Measurements from ENCODE around the gene ARSI.

Gene ARSI

DNA sequence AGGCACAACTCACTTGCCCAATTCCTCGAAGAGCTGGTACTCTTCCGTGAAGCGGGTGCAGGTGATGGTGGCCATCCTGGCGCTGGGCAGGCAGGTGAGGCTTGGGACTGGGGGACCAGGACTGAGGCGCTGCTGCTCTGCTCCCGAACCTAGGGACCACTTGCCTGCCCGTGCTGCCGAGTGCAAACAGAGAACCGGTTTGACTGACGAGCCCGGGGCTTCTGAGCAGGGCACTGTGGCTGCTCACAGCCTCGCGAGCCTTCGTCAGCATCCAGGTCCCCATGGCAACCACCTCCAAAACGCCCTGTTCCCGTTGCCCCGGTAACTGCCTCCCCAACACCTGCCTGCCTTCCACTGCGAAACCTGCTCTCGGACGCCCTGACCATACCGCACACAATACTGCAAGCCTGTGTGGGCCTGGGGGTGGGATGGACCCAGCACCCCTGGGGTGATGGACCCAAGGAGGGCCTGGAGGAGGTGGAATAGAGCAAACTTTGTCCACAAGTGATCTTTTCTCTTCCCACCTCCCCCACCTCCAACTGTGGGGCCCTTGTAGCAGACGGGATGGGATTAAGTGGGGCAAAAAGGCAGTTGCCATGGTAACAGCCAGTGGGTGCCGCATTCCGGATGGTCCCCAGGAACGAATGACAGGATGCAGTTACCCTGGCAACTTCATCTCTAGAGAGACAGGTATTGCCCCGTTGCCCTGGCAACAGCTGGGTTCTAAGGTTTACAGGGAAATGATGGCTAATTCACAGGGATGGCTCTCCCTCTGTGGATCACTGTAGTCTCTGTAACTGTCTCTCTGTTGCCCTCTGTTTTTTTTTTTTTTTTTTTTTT, 12.9 kb downstream of the ARSI start, which contains the start of gene CAMK2A:
Gene CAMK2A (minus strand): TSS at position 223 of the 840 bp plus-strand sequence. CDS start 148 bp downstream, at position 75.
- no peak within 1 kb of the TSS for H3K4me3 ChIP-seq (ENCODE audit: low read depth, low read length)
- TF ChIP-seq, protein P1, sequence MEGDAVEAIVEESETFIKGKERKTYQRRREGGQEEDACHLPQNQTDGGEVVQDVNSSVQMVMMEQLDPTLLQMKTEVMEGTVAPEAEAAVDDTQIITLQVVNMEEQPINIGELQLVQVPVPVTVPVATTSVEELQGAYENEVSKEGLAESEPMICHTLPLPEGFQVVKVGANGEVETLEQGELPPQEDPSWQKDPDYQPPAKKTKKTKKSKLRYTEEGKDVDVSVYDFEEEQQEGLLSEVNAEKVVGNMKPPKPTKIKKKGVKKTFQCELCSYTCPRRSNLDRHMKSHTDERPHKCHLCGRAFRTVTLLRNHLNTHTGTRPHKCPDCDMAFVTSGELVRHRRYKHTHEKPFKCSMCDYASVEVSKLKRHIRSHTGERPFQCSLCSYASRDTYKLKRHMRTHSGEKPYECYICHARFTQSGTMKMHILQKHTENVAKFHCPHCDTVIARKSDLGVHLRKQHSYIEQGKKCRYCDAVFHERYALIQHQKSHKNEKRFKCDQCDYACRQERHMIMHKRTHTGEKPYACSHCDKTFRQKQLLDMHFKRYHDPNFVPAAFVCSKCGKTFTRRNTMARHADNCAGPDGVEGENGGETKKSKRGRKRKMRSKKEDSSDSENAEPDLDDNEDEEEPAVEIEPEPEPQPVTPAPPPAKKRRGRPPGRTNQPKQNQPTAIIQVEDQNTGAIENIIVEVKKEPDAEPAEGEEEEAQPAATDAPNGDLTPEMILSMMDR (IDR thresholded peaks at IDR 0.05; ENCODE audit: low read depth, low read length, missing control alignments): no peak
- no peak for DNase-seq (ENCODE audit: low read depth)

DNA sequence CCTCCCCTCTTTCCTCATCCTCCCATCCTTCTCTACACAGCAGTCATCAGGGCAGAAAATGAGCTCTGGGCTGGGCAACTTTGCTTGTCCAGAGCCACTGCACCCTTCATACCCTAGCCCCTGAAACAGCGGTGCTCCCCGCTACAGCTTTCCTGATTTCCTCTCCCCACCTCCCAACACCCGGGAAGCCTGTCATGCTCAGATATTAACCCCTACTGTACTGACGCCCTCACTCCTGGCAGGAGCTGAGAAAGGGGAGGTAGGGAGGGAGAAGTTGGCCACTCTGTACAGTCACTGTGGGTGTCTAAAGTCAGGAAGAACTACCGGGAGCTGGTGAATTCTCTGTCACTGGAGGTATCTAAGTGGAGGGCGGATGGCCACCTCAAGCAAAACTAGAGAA, 13.9 kb downstream of the ARSI start:
- H3K4me3 ChIP-seq (ENCODE audit: low read depth, low read length): no peak overlapping the region
- TF ChIP-seq, protein P1 (IDR thresholded peaks at IDR 0.05; ENCODE audit: low read depth, low read length, missing control alignments): no peak
- no peak for DNase-seq (ENCODE audit: low read depth)

DNA sequence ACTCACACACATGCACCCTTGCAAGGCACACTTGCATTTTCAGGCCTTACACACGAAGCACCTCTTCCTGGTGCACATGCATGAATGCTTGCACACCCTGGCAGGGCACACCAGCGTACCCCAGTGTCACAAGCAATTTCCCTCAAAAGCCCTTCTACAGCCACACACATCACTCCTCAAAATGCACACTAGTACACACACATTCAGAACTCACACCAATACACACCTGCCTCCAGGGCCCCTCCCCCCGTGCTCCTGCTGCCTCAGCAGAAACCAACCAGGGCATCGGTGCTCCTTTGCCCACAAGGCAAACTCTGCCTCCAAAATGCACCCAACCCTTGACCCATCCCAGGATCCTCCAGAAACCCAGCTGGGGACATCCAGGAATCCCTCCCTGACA, 14.3 kb downstream of the ARSI start:
- no peak overlapping the region for H3K4me3 ChIP-seq (ENCODE audit: low read depth, low read length)
- no peak for DNase-seq (ENCODE audit: low read depth)
- TF ChIP-seq, protein P1 (IDR thresholded peaks at IDR 0.05; ENCODE audit: low read depth, low read length, missing control alignments): no peak

- TF ChIP-seq, protein P1 (IDR thresholded peaks at IDR 0.05; ENCODE audit: low read depth, low read length, missing control alignments): peak; percentile 55
- DNase-seq (ENCODE audit: low read depth): no peak
- H3K4me3 ChIP-seq (ENCODE audit: low read depth, low read length): no peak overlapping the region
Observed at GRCh38 chr5:150286820-150287219, 15.9 kb downstream of the ARSI start.

- TF ChIP-seq, protein P1 (IDR thresholded peaks at IDR 0.05; ENCODE audit: low read depth, low read length, missing control alignments): no peak
- H3K4me3 ChIP-seq (ENCODE audit: low read depth, low read length): no peak overlapping the region
- DNase-seq (ENCODE audit: low read depth): no peak
Observed at GRCh38 chr5:150285114-150285513, 17.6 kb downstream of the ARSI start.

DNA sequence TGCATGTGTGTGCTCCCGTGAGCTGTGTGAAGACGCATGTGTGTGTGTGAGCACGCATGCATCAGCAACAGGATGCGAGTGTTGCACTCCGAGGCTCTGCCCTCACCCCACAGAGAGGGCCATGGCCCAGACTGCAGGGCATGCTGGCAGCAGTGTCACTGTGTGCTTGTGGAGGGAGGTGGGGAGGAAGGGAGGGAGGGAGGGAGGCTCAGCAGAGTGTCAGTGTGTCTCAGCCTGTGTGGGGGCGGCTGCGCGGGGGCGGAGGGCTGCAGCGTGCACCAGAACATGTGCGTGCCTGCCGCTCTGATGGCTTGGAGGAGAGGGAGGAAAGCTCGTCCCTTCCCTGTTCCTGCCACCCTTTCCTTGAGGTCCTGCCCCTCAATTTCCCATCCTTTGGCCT, 18.4 kb downstream of the ARSI start:
- DNase-seq (ENCODE audit: low read depth): no peak
- no peak overlapping the region for H3K4me3 ChIP-seq (ENCODE audit: low read depth, low read length)
- TF ChIP-seq, protein P1 (IDR thresholded peaks at IDR 0.05; ENCODE audit: low read depth, low read length, missing control alignments): no peak

- TF ChIP-seq, protein P1 (IDR thresholded peaks at IDR 0.05; ENCODE audit: low read depth, low read length, missing control alignments): no peak
- H3K4me3 ChIP-seq (ENCODE audit: low read depth, low read length): no peak overlapping the region
- DNase-seq (ENCODE audit: low read depth): no peak
Observed at GRCh38 chr5:150283904-150284303, 18.8 kb downstream of the ARSI start.

All from GM12864 (cell line).